GM12801 (cell line): ENCODE data around the gene SPAG7.

Experiments used
- TF ChIP-seq, protein P1 (sequence below): IDR thresholded peaks from one replicate; pipeline ENCODE4 v1.5.1; 2011; ENCODE audit warnings: control low read depth; ENCODE audit not compliant: insufficient read length; ENCODE audit errors: extremely low read depth

Gene SPAG7

DNA sequence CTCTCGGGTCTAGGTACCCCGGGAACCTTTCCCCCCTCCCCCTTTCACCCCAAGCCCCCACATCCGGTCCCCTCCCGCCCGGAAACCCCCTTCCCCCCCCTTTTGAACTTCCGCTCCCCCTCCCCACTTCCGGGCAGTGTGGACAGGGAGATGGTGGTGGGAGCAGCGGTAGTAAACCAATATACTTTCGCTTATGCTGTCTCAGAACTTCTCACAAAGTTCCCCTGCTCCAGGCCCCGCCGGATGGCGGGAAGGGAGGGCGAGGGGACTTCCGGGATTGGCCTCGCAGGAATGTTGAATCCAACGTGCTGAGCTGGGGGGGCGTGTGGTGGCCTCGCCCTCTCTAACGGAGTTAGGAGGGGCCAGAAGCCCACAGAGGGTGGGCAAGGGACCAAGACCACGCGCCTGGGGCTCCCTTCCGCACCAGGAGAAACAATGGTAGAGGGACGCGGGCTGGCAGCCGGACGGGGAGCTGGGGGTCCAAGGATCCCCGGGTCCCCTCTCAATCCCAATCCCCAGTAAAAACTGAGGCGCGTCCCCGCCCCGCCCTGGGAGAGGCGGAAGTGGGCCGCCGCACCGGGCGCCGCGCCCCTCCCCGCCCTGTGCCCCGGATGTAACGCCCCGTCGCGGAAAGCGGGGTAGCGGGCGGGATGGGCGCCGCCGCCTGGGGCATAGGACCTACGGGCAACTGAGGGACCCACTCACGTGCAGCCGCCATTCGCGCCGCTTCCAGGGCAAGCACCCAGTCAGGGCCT lies 20.0 kb downstream of the SPAG7 start:
- TF ChIP-seq, protein P1, sequence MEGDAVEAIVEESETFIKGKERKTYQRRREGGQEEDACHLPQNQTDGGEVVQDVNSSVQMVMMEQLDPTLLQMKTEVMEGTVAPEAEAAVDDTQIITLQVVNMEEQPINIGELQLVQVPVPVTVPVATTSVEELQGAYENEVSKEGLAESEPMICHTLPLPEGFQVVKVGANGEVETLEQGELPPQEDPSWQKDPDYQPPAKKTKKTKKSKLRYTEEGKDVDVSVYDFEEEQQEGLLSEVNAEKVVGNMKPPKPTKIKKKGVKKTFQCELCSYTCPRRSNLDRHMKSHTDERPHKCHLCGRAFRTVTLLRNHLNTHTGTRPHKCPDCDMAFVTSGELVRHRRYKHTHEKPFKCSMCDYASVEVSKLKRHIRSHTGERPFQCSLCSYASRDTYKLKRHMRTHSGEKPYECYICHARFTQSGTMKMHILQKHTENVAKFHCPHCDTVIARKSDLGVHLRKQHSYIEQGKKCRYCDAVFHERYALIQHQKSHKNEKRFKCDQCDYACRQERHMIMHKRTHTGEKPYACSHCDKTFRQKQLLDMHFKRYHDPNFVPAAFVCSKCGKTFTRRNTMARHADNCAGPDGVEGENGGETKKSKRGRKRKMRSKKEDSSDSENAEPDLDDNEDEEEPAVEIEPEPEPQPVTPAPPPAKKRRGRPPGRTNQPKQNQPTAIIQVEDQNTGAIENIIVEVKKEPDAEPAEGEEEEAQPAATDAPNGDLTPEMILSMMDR, result no peak

DNA sequence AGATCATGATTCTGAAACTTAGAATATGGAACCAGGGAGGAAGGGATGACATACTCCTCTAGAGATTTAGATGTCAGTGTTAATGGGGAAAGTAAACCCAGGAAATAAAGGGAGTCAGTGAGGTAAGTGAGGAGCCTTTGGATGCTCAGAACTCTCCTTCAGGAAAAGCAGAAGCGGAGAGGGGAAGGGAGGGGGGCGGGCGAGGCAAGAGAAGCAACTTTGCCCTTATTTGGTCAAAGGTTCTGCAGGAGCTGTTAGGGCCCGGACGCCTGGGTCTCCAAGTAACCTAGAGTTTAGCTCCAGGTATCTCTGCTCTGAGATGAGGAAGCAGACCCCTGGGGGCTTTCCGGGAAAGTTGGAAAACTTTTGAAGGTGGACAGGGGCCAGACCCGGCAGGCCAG lies 20.6 kb downstream of the SPAG7 start:
- TF ChIP-seq, protein P1, result no peak

DNA sequence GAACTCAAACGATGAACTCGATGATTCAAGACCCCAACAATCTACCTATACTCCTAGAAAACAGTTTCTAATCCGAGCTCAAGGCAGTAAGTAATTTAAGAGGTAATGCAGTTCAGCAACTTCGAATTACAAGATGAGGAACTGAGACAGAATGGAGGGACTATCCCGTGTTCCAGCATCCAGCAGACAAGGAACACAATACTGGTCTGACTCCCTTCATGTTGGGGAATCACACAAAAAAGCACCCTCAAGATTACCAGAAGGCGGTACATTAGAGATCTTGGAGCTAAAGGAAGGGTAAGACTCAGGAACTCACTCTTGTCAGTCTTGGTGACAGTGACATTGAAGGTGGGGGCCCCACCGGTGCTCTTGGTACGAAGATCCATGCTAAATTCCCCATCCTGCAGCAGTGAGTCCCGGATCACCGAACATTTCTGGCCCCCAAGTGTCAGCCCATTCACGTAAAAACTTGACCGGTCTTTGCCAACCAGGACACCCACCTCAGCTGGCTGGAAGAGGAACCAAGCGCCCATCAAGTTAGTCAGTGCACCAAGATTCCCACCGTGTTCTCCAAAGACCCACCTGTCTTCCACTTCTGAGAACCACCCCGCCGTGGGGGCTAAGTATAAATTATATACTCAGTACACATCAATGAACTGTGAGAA lies 21.2 kb downstream of the SPAG7 start:
- TF ChIP-seq, protein P1, result no peak

DNA sequence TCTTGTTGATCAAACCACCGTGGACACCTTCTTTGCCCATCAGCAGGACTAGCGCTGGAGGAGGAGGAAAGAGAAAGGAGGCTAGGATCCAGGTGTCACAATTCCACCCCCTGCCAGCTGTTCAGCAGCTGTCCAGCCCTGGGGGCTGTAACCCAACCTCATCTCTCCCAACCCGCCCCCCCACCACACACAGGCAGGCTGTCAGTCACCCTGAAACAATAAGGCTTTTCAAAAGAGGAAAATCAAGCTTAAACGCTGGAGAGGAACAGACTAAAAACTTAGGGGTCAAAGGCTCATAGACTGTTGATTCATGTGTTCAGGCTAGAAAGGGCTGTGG lies 21.7 kb downstream of the SPAG7 start:
- TF ChIP-seq, protein P1, result no peak

DNA sequence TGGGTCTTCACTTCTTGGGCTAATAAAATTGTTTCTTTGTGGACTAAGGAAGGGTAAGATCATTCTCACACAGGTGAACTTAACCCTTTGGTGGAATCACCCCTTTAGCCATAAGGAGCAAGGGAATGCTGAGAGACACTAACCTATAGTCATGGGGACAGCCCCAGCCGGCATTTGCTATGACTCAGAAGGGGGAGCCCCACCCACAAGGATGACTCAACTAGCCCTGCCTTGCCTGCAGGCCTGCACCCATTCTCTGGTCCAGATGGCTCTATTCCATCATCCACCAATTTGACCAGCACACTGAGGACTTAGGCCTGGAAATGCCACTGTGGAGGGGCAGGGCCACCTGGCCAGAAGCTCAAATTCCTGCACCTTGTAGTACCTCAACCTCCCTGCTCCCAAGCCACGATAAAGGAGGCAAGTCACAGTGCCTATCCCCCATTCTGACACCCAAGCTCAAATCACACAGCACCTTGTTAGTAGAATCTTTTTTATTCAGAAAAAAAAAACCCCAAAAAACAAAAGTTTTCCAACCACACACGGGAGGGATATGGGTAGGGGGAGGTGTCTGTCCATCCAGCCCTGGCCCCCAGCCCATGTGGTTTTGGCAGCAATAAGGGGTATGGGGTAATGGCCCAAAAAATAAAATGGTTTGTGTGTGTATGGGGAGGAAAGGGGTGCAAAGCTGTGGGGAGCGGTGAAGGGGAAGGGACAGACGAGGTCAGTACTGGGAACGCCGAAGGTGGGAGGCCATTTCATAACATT lies 22.3 kb downstream of the SPAG7 start:
- TF ChIP-seq, protein P1, result no peak

DNA sequence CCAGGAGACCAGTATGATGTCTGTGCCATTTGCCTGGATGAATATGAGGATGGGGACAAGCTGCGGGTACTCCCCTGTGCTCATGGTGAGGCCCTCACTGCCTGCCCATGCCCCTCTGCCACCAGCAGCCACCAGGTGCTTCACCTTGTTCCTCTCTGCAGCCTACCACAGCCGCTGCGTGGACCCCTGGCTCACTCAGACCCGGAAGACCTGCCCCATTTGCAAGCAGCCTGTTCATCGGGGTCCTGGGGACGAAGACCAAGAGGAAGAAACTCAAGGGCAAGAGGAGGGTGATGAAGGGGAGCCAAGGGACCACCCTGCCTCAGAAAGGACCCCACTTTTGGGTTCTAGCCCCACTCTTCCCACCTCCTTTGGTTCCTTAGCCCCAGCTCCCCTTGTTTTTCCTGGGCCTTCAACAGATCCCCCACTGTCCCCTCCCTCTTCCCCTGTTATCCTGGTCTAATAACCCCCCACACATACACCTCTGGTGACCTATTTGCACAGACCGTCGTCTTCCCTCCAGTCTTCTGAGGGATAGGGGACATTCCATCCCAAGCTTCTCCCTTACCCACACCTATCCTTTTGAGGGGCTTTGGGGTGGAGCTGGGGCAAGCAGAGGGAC lies 23.0 kb downstream of the SPAG7 start:
- TF ChIP-seq, protein P1, result no peak

DNA sequence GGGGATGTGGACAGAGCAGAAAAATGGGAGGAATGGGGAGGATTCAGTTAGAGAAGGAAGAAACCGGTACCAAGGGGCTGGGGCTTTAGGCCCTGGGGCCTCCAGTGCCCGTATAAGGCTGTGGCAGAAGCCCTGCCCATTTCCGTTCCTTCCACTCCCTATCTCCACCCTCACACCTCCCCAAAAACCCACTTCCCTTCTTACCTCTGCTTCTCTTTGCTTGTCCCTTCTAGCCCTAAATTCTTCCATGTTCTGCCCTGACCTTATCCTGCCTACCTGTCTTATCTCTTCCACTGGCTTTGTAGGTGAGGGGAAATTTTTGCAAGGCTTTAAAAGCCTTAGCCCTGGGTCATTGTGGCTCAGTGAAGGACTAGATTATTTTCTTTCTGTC lies 23.5 kb downstream of the SPAG7 start:
- TF ChIP-seq, protein P1, result no peak
